PC-9 (cell line): Measurements from ENCODE around the gene SLFNL1. TPM values are rescaled to one million over a fixed set of nuclear protein-coding genes. Genes with fewer than 3 reads are reported as not detected.

Experiments used
- BruUV-seq: library from RNA; stranded (reverse); fragments of 400-500 nt; replicated peaks from 2 replicates; lab custom pipeline; 2021; lab: Mats Ljungman, UMichigan
- CTCF ChIA-PET: fragments of 300-600 bp; sonication (Branson Sonifier 250); formaldehyde crosslinking; loops from one replicate; lab custom pipeline; 2022; ENCODE audit warnings: antibody characterized with exemption; lab: Charles Lee
- POLR2A ChIA-PET: fragments of 300-600 bp; sonication (Branson Sonifier 250); formaldehyde crosslinking; loops from one replicate; lab custom pipeline; 2022; ENCODE audit warnings: antibody characterized with exemption; ENCODE audit not compliant: unreplicated experiment; lab: Charles Lee
- DNase-seq, 2 experiments: peaks; one replicate each; pipeline versions ENCODE4 v3.0.0 to v3.0.0-alpha.2; 2015 to 2022; ENCODE audit warnings: mixed read lengths in 1 of 2
- H2AFZ ChIP-seq: fragments of 200-600 bp; sonication (generic); 2 replicates; pipeline ENCODE4 v1.8.1; 2017; ENCODE audit warnings: antibody characterized with exemption
- H3F3A ChIP-seq: fragments of 200-600 bp; sonication (generic); 2 replicates; pipeline ENCODE4 v1.8.1; 2017; ENCODE audit warnings: antibody characterized with exemption, mild to moderate bottlenecking, low read depth; ENCODE audit not compliant: insufficient read depth
- H3K27ac ChIP-seq: fragments of 200-600 bp; sonication (generic); 2 replicates; pipeline ENCODE4 v1.6.1; 2016; ENCODE audit warnings: mixed run types
- H3K27me3 ChIP-seq: fragments of 200-600 bp; sonication (generic); 2 replicates; pipeline ENCODE4 v1.6.1; 2016; ENCODE audit warnings: low read depth, mixed run types; ENCODE audit not compliant: insufficient read depth
- H3K36me3 ChIP-seq: fragments of 200-600 bp; sonication (generic); 2 replicates; pipeline ENCODE4 v1.6.1; 2016; ENCODE audit warnings: low read depth, mixed run types
- H3K4me1 ChIP-seq: fragments of 200-600 bp; sonication (generic); replicated peaks from 2 replicates; pipeline ENCODE4 v1.6.1; 2016; ENCODE audit warnings: mixed run types; ENCODE audit not compliant: insufficient read depth
- H3K4me2 ChIP-seq: fragments of 200-600 bp; sonication (generic); 2 replicates; pipeline ENCODE4 v1.6.1; 2017; ENCODE audit warnings: mixed run types
- H3K4me3 ChIP-seq: fragments of 200-600 bp; sonication (generic); 2 replicates; pipeline ENCODE4 v1.6.1; 2016; ENCODE audit warnings: mixed run types
- H3K79me2 ChIP-seq: fragments of 200-600 bp; sonication (generic); 2 replicates; pipeline ENCODE4 v1.6.1; 2017; ENCODE audit warnings: low read depth, mixed run types
- H3K9me2 ChIP-seq: fragments of 200-600 bp; sonication (generic); 2 replicates; pipeline ENCODE4 v1.8.1; 2017; ENCODE audit warnings: mild to moderate bottlenecking; ENCODE audit not compliant: insufficient read depth
- H3K9me3 ChIP-seq: fragments of 200-600 bp; sonication (generic); 2 replicates; pipeline ENCODE4 v1.8.1; 2016; ENCODE audit warnings: low read depth; ENCODE audit not compliant: insufficient read depth
- H4K20me1 ChIP-seq: fragments of 200-600 bp; sonication (generic); 2 replicates; pipeline ENCODE4 v1.8.1; 2017; ENCODE audit not compliant: insufficient read depth
- EZH2 ChIP-seq: fragments of 200-600 bp; sonication (generic); IDR thresholded peaks from 2 replicates; pipeline ENCODE4 v1.8.0; 2017; ENCODE audit warnings: antibody characterized with exemption, low read depth
- intact Hi-C: fragments of 100-400 bp; cut with micrococcal nuclease; formaldehyde crosslinking; loops from one replicate; pipeline ENCODE4 v1.10.0; 2022; ENCODE audit not compliant: unreplicated experiment
- total RNA-seq: library from RNA; stranded (reverse); gene quantifications from 2 replicates; pipeline ENCODE4 v1.2.3, GENCODE V29; 2021
- TF ChIP-seq, protein P1 (sequence below): fragments of 200-600 bp; sonication (generic); conservative IDR thresholded peaks from 2 replicates; pipeline ENCODE4 v1.6.1; 2017; ENCODE audit warnings: mixed run types, antibody characterized with exemption, mild to moderate bottlenecking, moderate library complexity

SLFNL1 gene
- total RNA-seq, 1 experiment from 2014 or later = 0.41 TPM

DNA sequence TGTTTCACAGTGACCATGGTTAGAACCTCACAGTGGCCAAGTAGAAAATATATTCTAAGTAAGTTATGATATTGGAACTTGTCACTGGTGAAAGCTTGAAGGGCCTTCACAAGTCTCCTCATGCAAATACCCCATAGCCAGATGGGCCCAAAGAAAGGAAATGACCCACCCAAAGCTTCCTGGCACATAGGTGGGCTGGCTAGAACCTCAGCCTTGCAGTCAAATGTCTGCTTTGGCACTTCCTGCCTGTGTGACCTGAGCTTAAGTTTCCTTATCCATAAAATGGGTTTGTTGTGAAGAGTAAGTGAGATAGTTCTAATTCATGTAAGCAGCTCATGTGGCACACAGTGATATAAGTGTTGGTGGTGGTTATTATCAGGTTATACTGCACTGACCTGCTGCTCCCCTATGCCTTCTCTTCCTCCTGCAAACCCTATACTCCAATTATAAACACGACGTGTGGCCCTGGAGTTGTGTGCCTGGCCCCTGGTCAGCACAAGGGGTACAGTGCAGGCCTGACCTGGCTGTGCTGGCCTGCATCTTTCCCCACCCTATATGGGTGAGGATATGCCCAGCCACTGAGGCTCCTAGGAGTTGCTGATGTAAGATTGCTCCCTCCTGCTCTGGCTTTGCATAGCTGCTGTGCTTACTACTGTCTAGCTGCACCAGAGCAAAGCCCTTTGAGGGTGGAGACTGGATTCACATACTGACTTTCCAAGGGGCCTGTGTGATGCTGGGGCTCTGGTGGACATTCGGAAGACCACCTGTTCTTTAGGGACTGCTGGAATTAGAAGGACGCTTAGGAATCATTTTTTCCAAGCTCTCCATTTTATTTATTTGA is 4.7 kb upstream of the SLFNL1 start:
- Histone ChIP-seq H3K4me1 (no peaks in the 10 kb centered on the region), H2AFZ (no peak overlapping the region), H3K36me3 (no peaks in the 10 kb centered on the region; the same call in 1 of the 2 replicates), H3K79me2 (no peaks in the 10 kb centered on the region), H3F3A (peaks cover 14% of the 10 kb centered on the region), H3K27me3 (no peaks in the 10 kb centered on the region), H3K9me2 (no peaks in the 10 kb centered on the region), H3K4me3 (no peak overlapping the region), H3K27ac (no peak overlapping the region), H3K9me3 (no peaks in the 10 kb centered on the region), H3K4me2 (no peak overlapping the region), H4K20me1 (no peaks in the 10 kb centered on the region; the same call in 1 of the 2 replicates)
- BruUV-seq = no TSS peak
- intact Hi-C loops = loop anchor here (10.0 kb wide), 1 partner anchor 219 kb away; the partner anchor contains the start of gene SCMH1
- no peak for DNase-seq
- ChIA-PET CTCF (no interaction called here), POLR2A (no interaction called here)
- TF ChIP-seq EZH2 = no peak
- TF ChIP-seq, protein P1, sequence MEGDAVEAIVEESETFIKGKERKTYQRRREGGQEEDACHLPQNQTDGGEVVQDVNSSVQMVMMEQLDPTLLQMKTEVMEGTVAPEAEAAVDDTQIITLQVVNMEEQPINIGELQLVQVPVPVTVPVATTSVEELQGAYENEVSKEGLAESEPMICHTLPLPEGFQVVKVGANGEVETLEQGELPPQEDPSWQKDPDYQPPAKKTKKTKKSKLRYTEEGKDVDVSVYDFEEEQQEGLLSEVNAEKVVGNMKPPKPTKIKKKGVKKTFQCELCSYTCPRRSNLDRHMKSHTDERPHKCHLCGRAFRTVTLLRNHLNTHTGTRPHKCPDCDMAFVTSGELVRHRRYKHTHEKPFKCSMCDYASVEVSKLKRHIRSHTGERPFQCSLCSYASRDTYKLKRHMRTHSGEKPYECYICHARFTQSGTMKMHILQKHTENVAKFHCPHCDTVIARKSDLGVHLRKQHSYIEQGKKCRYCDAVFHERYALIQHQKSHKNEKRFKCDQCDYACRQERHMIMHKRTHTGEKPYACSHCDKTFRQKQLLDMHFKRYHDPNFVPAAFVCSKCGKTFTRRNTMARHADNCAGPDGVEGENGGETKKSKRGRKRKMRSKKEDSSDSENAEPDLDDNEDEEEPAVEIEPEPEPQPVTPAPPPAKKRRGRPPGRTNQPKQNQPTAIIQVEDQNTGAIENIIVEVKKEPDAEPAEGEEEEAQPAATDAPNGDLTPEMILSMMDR = no peak

DNA sequence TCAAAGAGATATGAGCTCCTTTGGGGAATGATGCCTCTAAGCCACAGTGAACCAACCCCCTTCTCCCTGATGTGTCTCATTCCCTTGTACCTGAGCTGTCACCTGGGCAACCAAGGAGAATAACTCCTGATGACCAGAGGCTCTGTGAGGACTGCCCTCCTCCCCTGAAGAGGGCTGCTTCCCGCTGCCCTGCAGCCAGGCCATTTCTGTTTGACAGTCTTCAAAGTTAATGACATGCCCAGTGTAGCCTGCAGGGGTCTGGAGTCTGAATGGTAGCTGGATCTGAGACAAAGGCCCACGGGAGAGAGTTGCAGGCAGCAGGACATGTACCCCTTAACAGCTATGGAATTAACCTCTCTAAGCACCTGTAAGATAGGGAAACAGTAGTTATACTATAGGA is 3.4 kb upstream of the SLFNL1 start:
- TF ChIP-seq, protein P1 = no peak
- no peak for TF ChIP-seq EZH2
- intact Hi-C loops = loop anchor here (10.0 kb wide), 1 partner anchor 220 kb away; the partner anchor contains the start of gene SCMH1
- no peak for DNase-seq
- Histone ChIP-seq H3K36me3 (no peaks in the 10 kb centered on the region), H4K20me1 (no peaks in the 10 kb centered on the region; the same call in 1 of the 2 replicates), H3K4me3 (no peak overlapping the region), H3K27me3 (no peaks in the 10 kb centered on the region), H3K4me1 (no peaks in the 10 kb centered on the region), H3K9me3 (no peaks in the 10 kb centered on the region), H2AFZ (no peak overlapping the region), H3F3A (peaks cover 17% of the 10 kb centered on the region), H3K9me2 (no peaks in the 10 kb centered on the region), H3K27ac (no peak overlapping the region), H3K4me2 (no peak overlapping the region), H3K79me2 (no peaks in the 10 kb centered on the region)
- BruUV-seq = TSS peak; percentile 6
- CTCF ChIA-PET = no interaction called here
- POLR2A ChIA-PET = interaction anchor here (0.6 to 0.7 kb wide), 2 partner anchors 85 to 342 kb away, joined by 3 to 4 read pairs; no protein-coding TSS in a partner anchor

- Histone ChIP-seq H3K4me2 (no peak overlapping the region), H3K27me3 (no peaks in the 10 kb centered on the region), H3K4me1 (no peaks in the 10 kb centered on the region), H3K27ac (no peak overlapping the region), H3K9me3 (no peaks in the 10 kb centered on the region), H2AFZ (no peak overlapping the region), H4K20me1 (no peaks in the 10 kb centered on the region; the same call in 1 of the 2 replicates), H3K9me2 (no peaks in the 10 kb centered on the region), H3F3A (peaks cover 17% of the 10 kb centered on the region), H3K4me3 (no peak overlapping the region), H3K79me2 (no peaks in the 10 kb centered on the region), H3K36me3 (no peaks in the 10 kb centered on the region)
- ChIA-PET CTCF (interaction anchor here (0.7 kb wide), 1 partner anchor 214 kb away, joined by 6 read pairs; no protein-coding TSS in a partner anchor), POLR2A (interaction anchor here (0.7 kb wide), 1 partner anchor 403 kb away, joined by 5 read pairs; no protein-coding TSS in a partner anchor)
- no peak for DNase-seq
- BruUV-seq = no TSS peak
- intact Hi-C loops = loop anchor here (10.0 kb wide), 1 partner anchor 221 kb away; the partner anchor contains the start of gene SCMH1
- TF ChIP-seq, protein P1 = peak; percentile 46
- TF ChIP-seq EZH2 = no peak
These were observed 1.9 kb upstream of the SLFNL1 start for GRCh38 chr1:41023279-41023990.
